Activated CD4-positive, alpha-beta T cell treated with anti-CD3 and anti-CD28 coated beads, Interleukin-2, Interleukin-6, amounts not matched to agents 100 ng/mL and 50 ng/mL, durations not matched to agents 16 hours and 8 hours (primary cell): ENCODE results near the gene ISOC2.
A peak's percentile ranks its signal among the peaks of the same experiment; 100 is the strongest.

Experiments used
- DNase-seq: peaks from one replicate; pipeline ENCODE4 v3.0.0-alpha.2; 2020

Gene ISOC2

GRCh38 chr19:55476100-55476775 lies 14.8 kb upstream of the ISOC2 start, which contains the start of gene ZNF628:
TSS of gene ZNF628 (plus strand) at chr19:55476617. CDS start at chr19:55479911, 3,294 bp downstream.
- DNase-seq: peak; percentile 98

- no peak for DNase-seq
These were observed 13.1 kb upstream of the ISOC2 start for GRCh38 chr19:55474269-55475265.

GRCh38 chr19:55473225-55474012 lies 12.0 kb upstream of the ISOC2 start:
- no peak for DNase-seq

GRCh38 chr19:55472463-55472862 lies 11.0 kb upstream of the ISOC2 start:
- DNase-seq: no peak

- DNase-seq: no peak
These were observed 9.8 kb upstream of the ISOC2 start for GRCh38 chr19:55471266-55471665.

- DNase-seq: no peak
These were observed 6.6 kb upstream of the ISOC2 start for GRCh38 chr19:55468054-55468393.

GRCh38 chr19:55467236-55468053 lies 6.0 kb upstream of the ISOC2 start:
- peak; percentile 79 for DNase-seq

- DNase-seq: no peak
These were observed 4.8 kb upstream of the ISOC2 start for GRCh38 chr19:55466241-55466614.

- DNase-seq: no peak
These were observed 4.2 kb upstream of the ISOC2 start for GRCh38 chr19:55465460-55466240.

- no peak for DNase-seq
These were observed 3.2 kb upstream of the ISOC2 start, which contains the start of gene C19orf85 for GRCh38 chr19:55464662-55465054. TSS of gene C19orf85 (minus strand) at chr19:55464751. CDS start at chr19:55464554, 197 bp downstream.

GRCh38 chr19:55464039-55464661 lies 2.7 kb upstream of the ISOC2 start:
- DNase-seq: no peak

- no peak for DNase-seq
These were observed 2.2 kb upstream of the ISOC2 start for GRCh38 chr19:55463583-55464031.

- no peak for DNase-seq
These were observed 1.3 kb upstream of the ISOC2 start for GRCh38 chr19:55462722-55463121.

- no peak for DNase-seq
These were observed 658 bp upstream of the ISOC2 start for GRCh38 chr19:55461974-55462626.

GRCh38 chr19:55460670-55461258 lies 678 bp downstream of the ISOC2 start:
- peak; percentile 70 for DNase-seq

- no peak for DNase-seq
These were observed 1.3 kb downstream of the ISOC2 start for GRCh38 chr19:55459950-55460657.

GRCh38 chr19:55459551-55459949 lies 1.9 kb downstream of the ISOC2 start:
- no peak for DNase-seq

GRCh38 chr19:55457683-55458457 lies 3.6 kb downstream of the ISOC2 start:
- no peak for DNase-seq
